Stimulated activated CD4-positive, alpha-beta T cell treated with anti-CD3 and anti-CD28 coated beads, TNF-alpha, amount 100 ng/mL, for 4 hours (primary cell): ENCODE data around the gene ZNF500.

Experiments used
- DNase-seq, 3 experiments: peaks; one replicate each; pipeline ENCODE4 v3.0.0-alpha.2; 2020; ENCODE audit warnings: low read depth in 3 of 3

Gene ZNF500

GRCh38 chr16:4704913-4705312 is 62.0 kb downstream of the ZNF500 start:
- DNase-seq: no peak

DNA sequence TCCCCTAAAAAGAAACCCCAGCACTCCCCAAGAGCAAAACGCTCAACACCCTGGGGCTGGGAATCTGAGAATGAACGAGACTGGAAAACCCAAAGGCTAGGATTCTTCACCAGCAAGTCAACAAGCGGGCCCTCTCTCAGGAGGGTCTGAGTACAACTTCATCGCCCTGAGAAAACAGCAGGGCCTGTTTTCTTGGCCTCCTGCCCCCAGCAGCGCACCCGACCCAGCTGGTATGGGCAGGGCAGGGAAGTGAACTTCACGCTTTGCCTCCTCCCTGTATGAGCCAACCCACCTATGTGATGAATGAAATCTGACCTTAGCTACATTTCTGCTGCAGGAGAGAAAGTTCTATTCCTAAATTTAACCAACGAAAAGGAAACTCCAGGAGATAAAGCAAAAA is 62.5 kb downstream of the ZNF500 start:
- DNase-seq: no peak

- no peak for DNase-seq
Measured at GRCh38 chr16:4703906-4704305, 63.1 kb downstream of the ZNF500 start.

- DNase-seq: no peak
Measured at GRCh38 chr16:4702466-4702808, 64.5 kb downstream of the ZNF500 start.

GRCh38 chr16:4701791-4702465 is 65.0 kb downstream of the ZNF500 start:
- no peak for DNase-seq

DNA sequence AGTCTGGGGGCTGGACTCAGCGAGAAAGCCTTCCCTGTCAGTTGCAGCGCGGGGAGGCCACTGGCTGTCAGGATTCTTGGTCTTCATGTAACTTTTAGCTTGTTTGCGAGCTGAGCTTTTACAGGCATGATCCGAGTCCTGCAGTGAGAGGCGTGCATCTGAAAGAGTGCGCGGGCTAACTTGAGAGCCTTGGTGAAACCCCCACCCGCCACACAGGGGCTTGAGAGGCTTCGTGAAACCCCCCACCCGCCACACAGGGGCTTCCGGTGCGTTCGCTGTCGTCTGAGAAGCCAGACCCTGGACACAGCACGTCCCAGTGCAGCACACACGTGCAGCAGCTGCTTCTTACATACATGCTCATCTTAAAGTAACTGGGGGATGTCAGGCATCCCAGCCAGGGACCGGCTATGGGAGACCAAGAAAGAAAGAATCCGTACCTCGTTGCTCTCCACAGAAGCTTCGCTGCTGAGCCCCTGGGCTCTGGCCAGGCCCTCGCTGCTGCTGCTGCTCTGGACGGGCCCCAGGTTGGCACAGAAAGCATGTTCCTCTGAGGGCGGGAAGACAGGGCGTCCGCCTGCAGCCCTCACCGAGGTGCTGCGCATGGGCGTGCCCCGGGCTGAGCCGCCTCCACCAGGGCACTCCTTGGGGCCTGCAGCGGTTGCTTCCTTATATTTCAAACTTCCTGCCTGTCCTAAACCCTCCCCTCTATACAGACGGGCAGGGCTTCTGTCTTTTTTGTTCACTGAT is 65.8 kb downstream of the ZNF500 start:
- no peak for DNase-seq

GRCh38 chr16:4700380-4700996 is 66.5 kb downstream of the ZNF500 start:
- no peak for DNase-seq

DNA sequence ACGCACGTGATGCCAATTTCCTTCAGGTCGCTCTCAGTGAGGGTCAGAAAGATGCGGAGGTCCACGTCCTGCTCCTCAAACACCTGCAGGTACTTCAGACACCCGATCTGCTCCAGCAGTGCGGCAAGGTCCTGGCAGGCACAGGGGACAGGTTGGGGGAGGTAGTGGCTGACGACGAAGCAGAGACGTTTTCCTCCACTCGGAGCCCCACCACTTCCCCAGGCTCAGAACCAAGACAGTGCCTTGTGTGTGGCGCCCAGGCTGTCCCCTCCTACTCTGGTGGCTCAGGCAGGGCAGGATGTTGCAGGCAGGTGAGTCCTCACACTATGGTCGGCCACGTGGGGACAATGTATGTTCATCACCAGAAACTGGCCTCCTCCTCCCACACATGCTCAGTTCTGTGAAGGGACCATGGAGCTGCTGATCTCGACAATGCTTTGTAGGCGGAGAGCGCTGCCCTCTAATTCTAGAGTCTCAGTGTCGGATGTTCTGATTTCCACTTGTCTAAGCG is 67.9 kb downstream of the ZNF500 start:
- no peak for DNase-seq

DNA sequence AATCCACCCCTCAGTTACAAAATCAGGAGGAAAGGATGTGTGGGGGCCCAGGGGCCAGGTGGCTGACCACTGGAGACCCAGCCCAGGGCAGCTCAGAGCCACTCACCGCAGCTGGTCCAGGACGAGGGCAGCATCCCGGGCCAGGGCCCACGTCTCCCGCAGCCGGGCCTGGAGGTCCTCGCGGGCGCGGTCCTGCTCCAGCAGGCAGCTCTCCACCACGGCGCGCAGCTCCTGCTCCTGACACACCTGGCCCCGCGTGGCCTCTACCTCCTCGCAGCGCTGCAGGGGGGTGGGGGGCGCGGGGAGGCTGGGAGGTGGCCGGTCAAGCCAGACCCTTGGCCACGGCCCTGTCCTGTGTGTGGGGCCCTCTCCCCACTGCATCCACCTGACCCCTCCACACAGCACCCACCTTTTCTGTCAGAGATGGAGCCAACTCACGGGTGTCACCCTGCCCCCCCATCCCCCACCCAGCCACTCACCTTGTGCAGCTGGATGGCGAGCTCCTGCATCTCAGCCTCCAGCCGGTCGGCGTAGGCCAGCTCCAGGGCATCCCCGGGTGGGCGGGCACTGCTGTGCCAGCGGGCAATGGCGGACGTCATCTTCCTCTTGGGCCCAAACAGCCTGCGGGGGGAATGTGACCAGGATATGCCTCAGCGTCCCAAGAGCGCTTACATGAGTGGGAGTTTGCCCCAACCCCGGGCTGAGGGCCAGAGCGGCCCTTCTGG is 68.5 kb downstream of the ZNF500 start:
- DNase-seq: no peak
